ENCODE results near the gene KRT7. TPM values are rescaled to one million over a fixed set of nuclear protein-coding genes. Genes with fewer than 3 reads are reported as not detected.
"Not testable (repeated sequence)": the region's sequence is repeated elsewhere in the genome, so short reads cannot be mapped to it uniquely, and the experiment has no call there.

Gene KRT7
- total RNA-seq, 1 donor from 2014 or later: not detected

GRCh38 chr12:52250048-52250990 is 17.3 kb downstream of the KRT7 start:
- H3K4me1 Mint-ChIP-seq: peaks cover 38% of the 10 kb centered on the region
- no peaks in the 10 kb centered on the region for H3K9me3 Mint-ChIP-seq
- no peak overlapping the region for H3K27ac Mint-ChIP-seq (ENCODE audit: unreplicated experiment)
- DNase-seq (ENCODE audit: low read depth, low spot score): peak; percentile 19
- no peaks in the 10 kb centered on the region for H3K36me3 Mint-ChIP-seq (ENCODE audit: low read depth)
- H3K27me3 Mint-ChIP-seq (ENCODE audit: low read depth): peaks cover 54% of the 10 kb centered on the region
- no peak overlapping the region for H3K4me3 Mint-ChIP-seq
- TF ChIP-seq CTCF (conservative IDR thresholded peaks at IDR 0.05): peak; percentile 28

GRCh38 chr12:52251367-52252051 is 18.5 kb downstream of the KRT7 start:
- TF ChIP-seq CTCF (conservative IDR thresholded peaks at IDR 0.05): no peak
- Mint-ChIP-seq H3K27ac (ENCODE audit: unreplicated experiment) (no peak overlapping the region), H3K9me3 (no peaks in the 10 kb centered on the region), H3K4me3 (no peak overlapping the region), H3K36me3 (ENCODE audit: low read depth) (no peaks in the 10 kb centered on the region), H3K27me3 (ENCODE audit: low read depth) (peaks cover 63% of the 10 kb centered on the region), H3K4me1 (peaks cover 33% of the 10 kb centered on the region)
- no peak for DNase-seq (ENCODE audit: low read depth, low spot score)

- not testable (repeated sequence) for DNase-seq (ENCODE audit: low read depth, low spot score); H3K4me3 Mint-ChIP-seq; H3K36me3 Mint-ChIP-seq (ENCODE audit: low read depth); H3K9me3 Mint-ChIP-seq; H3K27ac Mint-ChIP-seq (ENCODE audit: unreplicated experiment)
- H3K27me3 Mint-ChIP-seq (ENCODE audit: low read depth): peaks cover 69% of the 10 kb centered on the region
- H3K4me1 Mint-ChIP-seq: peaks cover 31% of the 10 kb centered on the region
Measured at GRCh38 chr12:52252175-52252615, 19.2 kb downstream of the KRT7 start.

GRCh38 chr12:52252728-52253343 is 19.8 kb downstream of the KRT7 start:
- Mint-ChIP-seq H3K4me1 (peaks cover 26% of the 10 kb centered on the region), H3K4me3 (no peak overlapping the region), H3K27ac (ENCODE audit: unreplicated experiment) (no peak overlapping the region), H3K36me3 (ENCODE audit: low read depth) (no peaks in the 10 kb centered on the region), H3K27me3 (ENCODE audit: low read depth) (peaks cover 69% of the 10 kb centered on the region), H3K9me3 (no peaks in the 10 kb centered on the region)
- TF ChIP-seq CTCF (conservative IDR thresholded peaks at IDR 0.05): no peak
- DNase-seq (ENCODE audit: low read depth, low spot score): no peak

- Mint-ChIP-seq H3K27me3 (ENCODE audit: low read depth) (peaks cover 73% of the 10 kb centered on the region), H3K27ac (ENCODE audit: unreplicated experiment) (no peak overlapping the region), H3K9me3 (no peaks in the 10 kb centered on the region), H3K36me3 (ENCODE audit: low read depth) (no peaks in the 10 kb centered on the region), H3K4me3 (no peak overlapping the region), H3K4me1 (peaks cover 26% of the 10 kb centered on the region)
- TF ChIP-seq CTCF (conservative IDR thresholded peaks at IDR 0.05): no peak
- DNase-seq (ENCODE audit: low read depth, low spot score): no peak
Measured at GRCh38 chr12:52253391-52254179, 20.5 kb downstream of the KRT7 start.

All from neural crest cell (in vitro differentiated cells).